Neural cell (in vitro differentiated cells): ENCODE results near the gene PHB1. TPM values are rescaled to one million over a fixed set of nuclear protein-coding genes. Genes with fewer than 3 reads are reported as not detected.

Experiments used
- H2AFZ ChIP-seq: fragments of 200-600, 300-800 bp; sonication (generic), shearing (Covaris generic); 2 replicates; pipeline ENCODE4 v1.6.0; 2014; ENCODE audit warnings: low read depth, mild to moderate bottlenecking, antibody characterized with exemption, low read length, moderate library complexity
- H3F3A ChIP-seq: fragments of 200-600 bp; shearing (Covaris generic); 2 replicates; pipeline ENCODE4 v1.6.1; 2016; ENCODE audit warnings: mild to moderate bottlenecking, moderate library complexity, mixed read lengths, antibody characterized with exemption, low read length; ENCODE audit not compliant: insufficient read depth, poor library complexity, severe bottlenecking
- H3K27ac ChIP-seq: fragments of 200-600, 300-800 bp; sonication (generic), shearing (Covaris generic); 2 replicates; pipeline ENCODE4 v1.5.1; 2014; ENCODE audit warnings: mild to moderate bottlenecking, low read length, moderate library complexity
- H3K27me3 ChIP-seq: fragments of 300-800, 200-600 bp; sonication (generic), shearing (Covaris generic); 2 replicates; pipeline ENCODE4 v1.6.0; 2014; ENCODE audit warnings: mild to moderate bottlenecking, low read depth, low read length, moderate library complexity; ENCODE audit not compliant: insufficient read depth
- H3K36me3 ChIP-seq: fragments of 300-800, 200-600 bp; sonication (generic), shearing (Covaris generic); 2 replicates; pipeline ENCODE4 v1.5.1; 2014; ENCODE audit warnings: mild to moderate bottlenecking, antibody characterized with exemption, low read length, moderate library complexity; ENCODE audit not compliant: insufficient read depth
- H3K4me2 ChIP-seq: fragments of 300-800, 200-600 bp; sonication (generic), shearing (Covaris generic); 2 replicates; pipeline ENCODE4 v1.6.0; 2014; ENCODE audit warnings: mild to moderate bottlenecking, low read length
- H3K4me3 ChIP-seq: fragments of 300-800, 200-600 bp; sonication (generic), shearing (Covaris generic); 2 replicates; pipeline ENCODE4 v1.5.1; 2014; ENCODE audit warnings: mild to moderate bottlenecking, low read length, moderate library complexity
- H3K79me2 ChIP-seq: fragments of 200-600 bp; shearing (Covaris generic); replicated peaks from 2 replicates; pipeline ENCODE4 v1.6.0; 2014; ENCODE audit warnings: mild to moderate bottlenecking, low read length, moderate library complexity; ENCODE audit not compliant: insufficient read depth
- H3K9ac ChIP-seq: fragments of 300-800, 200-600 bp; sonication (generic), shearing (Covaris generic); 2 replicates; pipeline ENCODE4 v1.6.1; 2016; ENCODE audit warnings: mild to moderate bottlenecking, low read length, mixed read lengths
- H3K9me2 ChIP-seq: fragments of 200-600 bp; shearing (Covaris generic); 2 replicates; pipeline ENCODE4 v1.6.1; 2016; ENCODE audit warnings: mild to moderate bottlenecking, low read length, mixed read lengths; ENCODE audit not compliant: insufficient read depth
- H3K9me3 ChIP-seq: fragments of 200-600, 300-800 bp; sonication (generic), shearing (Covaris generic); 2 replicates; pipeline ENCODE4 v1.6.1; 2016; ENCODE audit warnings: mild to moderate bottlenecking, mixed run types, low read length, moderate library complexity, mixed read lengths
- H4K20me1 ChIP-seq: fragments of 200-600 bp; shearing (Covaris generic); 2 replicates; pipeline ENCODE4 v1.6.1; 2016; ENCODE audit warnings: mild to moderate bottlenecking, mixed run types; ENCODE audit not compliant: insufficient read depth
- EP300 ChIP-seq: fragments of 450-650 bp; conservative IDR thresholded peaks from 2 replicates; pipeline ENCODE4 v1.6.1; 2014; ENCODE audit warnings: antibody characterized with exemption, mild to moderate bottlenecking, moderate library complexity; ENCODE audit not compliant: poor library complexity, severe bottlenecking
- EZH2 ChIP-seq: fragments of 200-600, 300-800 bp; shearing (Covaris generic), sonication (generic); IDR thresholded peaks from 2 replicates; pipeline ENCODE4 v1.6.1; 2014; ENCODE audit warnings: antibody characterized with exemption, low read length, borderline replicate concordance, mild to moderate bottlenecking; ENCODE audit not compliant: insufficient read depth, poor library complexity, severe bottlenecking
- MXI1 ChIP-seq: fragments of 450-650 bp; conservative IDR thresholded peaks from 2 replicates; pipeline ENCODE4 v1.6.1; 2014; ENCODE audit warnings: antibody characterized with exemption, mild to moderate bottlenecking; ENCODE audit not compliant: poor library complexity, severe bottlenecking
- POLR2AphosphoS5 ChIP-seq: IDR thresholded peaks from 2 replicates; pipeline ENCODE4 v1.6.1; 2012
- RAD21 ChIP-seq: fragments of 450-650 bp; conservative IDR thresholded peaks from 2 replicates; pipeline ENCODE4 v1.6.1; 2014; ENCODE audit warnings: antibody characterized with exemption, mild to moderate bottlenecking, moderate library complexity
- SMC3 ChIP-seq: fragments of 450-650 bp; conservative IDR thresholded peaks from 2 replicates; pipeline ENCODE4 v1.6.1; 2014; ENCODE audit warnings: antibody characterized with exemption, mild to moderate bottlenecking, moderate library complexity; ENCODE audit not compliant: poor library complexity
- TAF1 ChIP-seq: IDR thresholded peaks from 2 replicates; pipeline ENCODE4 v1.6.1; 2012; ENCODE audit warnings: low read depth
- polyA plus RNA-seq: library from polyadenylated mRNA; depleted of rRNA; stranded (reverse); fragments of >200 nt; gene quantifications from 2 replicates; pipeline ENCODE4 v1.2.3, GENCODE V29; 2014
- TF ChIP-seq, protein P1 (sequence below): fragments of 450-650 bp; IDR thresholded peaks from 2 replicates; pipeline ENCODE4 v1.5.1; 2014; ENCODE audit warnings: antibody characterized with exemption, mild to moderate bottlenecking, moderate library complexity; ENCODE audit not compliant: poor library complexity, severe bottlenecking
- TF ChIP-seq, protein P2 (sequence below): IDR thresholded peaks from 2 replicates; pipeline ENCODE4 v1.6.1; 2012; ENCODE audit warnings: borderline replicate concordance

PHB1 gene
- polyA plus RNA-seq, 1 donor from 2014 or later, result 99.0 TPM

DNA sequence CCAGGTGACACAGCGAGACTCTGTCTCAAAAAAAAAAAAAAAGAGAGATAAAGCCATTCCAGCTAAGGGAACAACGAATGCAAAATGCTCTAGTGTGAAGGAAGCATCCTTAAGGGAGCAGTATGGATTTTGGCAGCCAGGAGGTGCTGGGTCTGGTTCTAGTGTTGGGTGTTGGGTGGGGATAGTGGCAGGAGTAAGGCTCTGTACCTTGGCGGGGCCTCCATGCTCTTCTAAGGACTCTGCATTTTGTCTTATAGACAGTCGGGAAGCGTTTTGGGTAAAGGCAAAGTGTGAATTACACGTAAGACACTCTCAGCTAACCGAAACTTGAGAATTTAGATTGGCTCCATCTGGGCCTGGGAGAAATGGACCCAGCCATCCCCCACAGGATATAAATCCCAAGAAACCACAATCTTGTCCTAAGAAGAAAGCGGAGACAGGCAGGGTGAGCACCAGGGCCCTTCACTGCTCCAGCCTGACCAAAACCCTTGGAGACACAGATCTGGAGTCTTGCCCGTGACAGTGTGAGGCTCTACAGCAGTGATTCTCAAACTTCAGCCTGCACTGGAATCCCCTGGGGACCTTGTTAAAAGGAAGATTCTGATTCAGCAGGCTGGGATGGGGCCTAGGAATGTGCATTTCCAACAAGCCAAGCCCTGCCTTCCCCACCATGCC lies 33.1 kb upstream of the PHB1 start:
- Histone ChIP-seq H3F3A (no peaks in the 10 kb centered on the region), H3K79me2 (no peaks in the 10 kb centered on the region), H3K9ac (no peak overlapping the region), H3K4me2 (no peak overlapping the region), H4K20me1 (no peaks in the 10 kb centered on the region), H3K9me3 (no peaks in the 10 kb centered on the region), H3K36me3 (no peaks in the 10 kb centered on the region), H2AFZ (no peak overlapping the region), H3K9me2 (no peaks in the 10 kb centered on the region), H3K4me3 (no peak overlapping the region), H3K27me3 (no peaks in the 10 kb centered on the region), H3K27ac (no peak overlapping the region)
- TF ChIP-seq, protein P1, sequence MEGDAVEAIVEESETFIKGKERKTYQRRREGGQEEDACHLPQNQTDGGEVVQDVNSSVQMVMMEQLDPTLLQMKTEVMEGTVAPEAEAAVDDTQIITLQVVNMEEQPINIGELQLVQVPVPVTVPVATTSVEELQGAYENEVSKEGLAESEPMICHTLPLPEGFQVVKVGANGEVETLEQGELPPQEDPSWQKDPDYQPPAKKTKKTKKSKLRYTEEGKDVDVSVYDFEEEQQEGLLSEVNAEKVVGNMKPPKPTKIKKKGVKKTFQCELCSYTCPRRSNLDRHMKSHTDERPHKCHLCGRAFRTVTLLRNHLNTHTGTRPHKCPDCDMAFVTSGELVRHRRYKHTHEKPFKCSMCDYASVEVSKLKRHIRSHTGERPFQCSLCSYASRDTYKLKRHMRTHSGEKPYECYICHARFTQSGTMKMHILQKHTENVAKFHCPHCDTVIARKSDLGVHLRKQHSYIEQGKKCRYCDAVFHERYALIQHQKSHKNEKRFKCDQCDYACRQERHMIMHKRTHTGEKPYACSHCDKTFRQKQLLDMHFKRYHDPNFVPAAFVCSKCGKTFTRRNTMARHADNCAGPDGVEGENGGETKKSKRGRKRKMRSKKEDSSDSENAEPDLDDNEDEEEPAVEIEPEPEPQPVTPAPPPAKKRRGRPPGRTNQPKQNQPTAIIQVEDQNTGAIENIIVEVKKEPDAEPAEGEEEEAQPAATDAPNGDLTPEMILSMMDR, result no peak
- no peak for TF ChIP-seq TAF1
- TF ChIP-seq SMC3, result no peak
- TF ChIP-seq EP300, result no peak
- no peak for TF ChIP-seq POLR2AphosphoS5
- TF ChIP-seq EZH2, result no peak
- TF ChIP-seq RAD21, result no peak
- TF ChIP-seq, protein P2, sequence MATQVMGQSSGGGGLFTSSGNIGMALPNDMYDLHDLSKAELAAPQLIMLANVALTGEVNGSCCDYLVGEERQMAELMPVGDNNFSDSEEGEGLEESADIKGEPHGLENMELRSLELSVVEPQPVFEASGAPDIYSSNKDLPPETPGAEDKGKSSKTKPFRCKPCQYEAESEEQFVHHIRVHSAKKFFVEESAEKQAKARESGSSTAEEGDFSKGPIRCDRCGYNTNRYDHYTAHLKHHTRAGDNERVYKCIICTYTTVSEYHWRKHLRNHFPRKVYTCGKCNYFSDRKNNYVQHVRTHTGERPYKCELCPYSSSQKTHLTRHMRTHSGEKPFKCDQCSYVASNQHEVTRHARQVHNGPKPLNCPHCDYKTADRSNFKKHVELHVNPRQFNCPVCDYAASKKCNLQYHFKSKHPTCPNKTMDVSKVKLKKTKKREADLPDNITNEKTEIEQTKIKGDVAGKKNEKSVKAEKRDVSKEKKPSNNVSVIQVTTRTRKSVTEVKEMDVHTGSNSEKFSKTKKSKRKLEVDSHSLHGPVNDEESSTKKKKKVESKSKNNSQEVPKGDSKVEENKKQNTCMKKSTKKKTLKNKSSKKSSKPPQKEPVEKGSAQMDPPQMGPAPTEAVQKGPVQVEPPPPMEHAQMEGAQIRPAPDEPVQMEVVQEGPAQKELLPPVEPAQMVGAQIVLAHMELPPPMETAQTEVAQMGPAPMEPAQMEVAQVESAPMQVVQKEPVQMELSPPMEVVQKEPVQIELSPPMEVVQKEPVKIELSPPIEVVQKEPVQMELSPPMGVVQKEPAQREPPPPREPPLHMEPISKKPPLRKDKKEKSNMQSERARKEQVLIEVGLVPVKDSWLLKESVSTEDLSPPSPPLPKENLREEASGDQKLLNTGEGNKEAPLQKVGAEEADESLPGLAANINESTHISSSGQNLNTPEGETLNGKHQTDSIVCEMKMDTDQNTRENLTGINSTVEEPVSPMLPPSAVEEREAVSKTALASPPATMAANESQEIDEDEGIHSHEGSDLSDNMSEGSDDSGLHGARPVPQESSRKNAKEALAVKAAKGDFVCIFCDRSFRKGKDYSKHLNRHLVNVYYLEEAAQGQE, result no peak
- no peak for TF ChIP-seq MXI1

DNA sequence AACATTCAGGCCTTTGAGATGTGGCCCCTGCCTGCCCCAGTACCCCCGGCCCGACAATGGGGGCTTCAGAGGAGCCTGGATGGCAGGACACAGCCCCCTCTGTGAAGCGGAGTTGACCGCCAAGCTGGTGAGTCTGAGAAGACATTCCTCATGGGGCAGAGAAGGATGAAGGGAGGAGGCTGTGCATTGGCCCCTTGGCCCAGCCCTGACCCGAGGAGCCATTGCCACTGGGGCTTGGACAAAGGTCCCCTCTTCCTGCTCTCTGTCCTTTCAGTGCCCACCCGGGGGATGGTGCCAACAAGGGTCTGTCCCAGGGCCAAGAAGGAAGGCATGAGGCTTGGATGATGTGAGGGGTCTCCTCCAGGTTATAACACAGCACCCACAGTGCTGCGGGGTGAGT lies 30.9 kb upstream of the PHB1 start:
- Histone ChIP-seq H3K4me2 (no peak overlapping the region), H3K4me3 (no peak overlapping the region), H3F3A (no peaks in the 10 kb centered on the region), H3K9me2 (no peaks in the 10 kb centered on the region), H3K9me3 (no peaks in the 10 kb centered on the region), H3K36me3 (no peaks in the 10 kb centered on the region), H4K20me1 (no peaks in the 10 kb centered on the region), H3K9ac (no peak overlapping the region), H3K79me2 (no peaks in the 10 kb centered on the region), H3K27ac (no peak overlapping the region), H2AFZ (no peak overlapping the region), H3K27me3 (no peaks in the 10 kb centered on the region)
- no peak for TF ChIP-seq RAD21
- no peak for TF ChIP-seq EP300
- TF ChIP-seq SMC3, result no peak
- TF ChIP-seq, protein P2, result no peak
- TF ChIP-seq POLR2AphosphoS5, result no peak
